Measurements from ENCODE around the gene CAMTA1. TPM values are rescaled to one million over a fixed set of nuclear protein-coding genes. Genes with fewer than 3 reads are reported as not detected.

Gene CAMTA1
- total and polyA plus RNA-seq, 9 of the 15 experiments (the other 6 are each of a cell fraction or from before 2014, with no cell fraction given): 43.9 to 161 (median 65.9) TPM

- H3K79me2 ChIP-seq (ENCODE audit: control insufficient read depth, insufficient read depth, low read length): no peaks in the 10 kb centered on the region
- no peak overlapping the region for H3K27ac ChIP-seq (ENCODE audit: extremely low read depth, low read depth, low read length)
- FAIRE-seq: no peak
- H3K9me1 ChIP-seq (ENCODE audit: control insufficient read depth, insufficient read depth, low read length): no peaks in the 10 kb centered on the region
- H3K9ac ChIP-seq (ENCODE audit: insufficient read depth in 1 of 2, low read depth in 2 of 2, low read length in 2 of 2): no peak overlapping the region; a peak in 1 of 4 replicates
- ChIA-PET POLR2A (interaction anchor here (0.7 to 1.0 kb wide), 3 partner anchors 9 to 87 kb away, joined by 3 to 4 read pairs (median 3); no protein-coding TSS in a partner anchor), CTCF (ENCODE audit: low intra/inter-chr PET ratio) (no interaction called here)
- TF ChIP-seq PTRF (tag; IDR thresholded peaks at IDR 0.05) (no peak), ARID1B (IDR thresholded peaks at IDR 0.05) (no peak), ZZZ3 (IDR thresholded peaks at IDR 0.05) (no peak), ATF2 (CRISPR knock-in tag; IDR thresholded peaks at IDR 0.05) (no peak), TCFL5 (CRISPR knock-in tag; conservative IDR thresholded peaks at IDR 0.05) (no peak), ZNF41 (CRISPR knock-in tag; conservative IDR thresholded peaks at IDR 0.05) (no peak), MAX (CRISPR knock-in tag; IDR thresholded peaks at IDR 0.05) (no peak), ZNF561 (CRISPR knock-in tag; conservative IDR thresholded peaks at IDR 0.05) (no peak), JUN (IDR thresholded peaks at IDR 0.05; ENCODE audit: borderline replicate concordance, low read depth, low read length) (no peak), JUN (CRISPR knock-in tag; IDR thresholded peaks at IDR 0.05; ENCODE audit: borderline replicate concordance) (no peak), ZNF133 (CRISPR knock-in tag; IDR thresholded peaks at IDR 0.05) (no peak), KAT8 (IDR thresholded peaks at IDR 0.05; ENCODE audit: low read depth) (no peak), SIN3B (IDR thresholded peaks at IDR 0.05; ENCODE audit: low read depth) (no peak), ZNF77 (CRISPR knock-in tag; IDR thresholded peaks at IDR 0.05) (no peak), RFX5 (IDR thresholded peaks at IDR 0.05; ENCODE audit: low read depth, low read length) (no peak)
- no peaks in the 10 kb centered on the region for H3K36me3 ChIP-seq (ENCODE audit: control insufficient read depth, insufficient read depth, low read length)
- H3K9me3 ChIP-seq (replicated peaks; ENCODE audit: control insufficient read depth, insufficient read depth, low read depth, low read length): no peaks in the 10 kb centered on the region
- WGBS (ENCODE audit: insufficient coverage, low coverage, missing lambda C conversion rate): 4% methylated on average over 18 of the region's 18 CpGs
- DNase-seq (ENCODE audit: extremely low read depth in 1 of 4, low spot score in 3 of 4): no peak
- H3K4me2 ChIP-seq (ENCODE audit: insufficient read depth, low read length): no peak overlapping the region
- no TSS peak for BruUV-seq (replicated peaks)
- peaks cover 0 to 7% of the 10 kb centered on the region in 2 experiments; a peak in 1 of 5 replicates for H3K4me1 ChIP-seq (replicated peaks in 1 of 2; ENCODE audit: control insufficient read depth in 2 of 2, insufficient read depth in 2 of 2, low read length in 2 of 2)
- H3K4me3 ChIP-seq: no peak overlapping the region
- intact Hi-C loops (cut with micrococcal nuclease): loop anchor here (10.0 kb wide), 1 partner anchor 186 kb away; no protein-coding TSS in a partner anchor
- no peak for ATAC-seq
- H3K27me3 ChIP-seq (ENCODE audit: control insufficient read depth in 2 of 2, insufficient read depth in 2 of 2, low read length in 2 of 2): peaks cover 53 to 94% of the 10 kb centered on the region in 2 experiments
- H2AFZ ChIP-seq (ENCODE audit: low read depth, low read length): no peak overlapping the region
- in situ Hi-C loops (cut with MboI): loop anchor here (10.0 kb wide), 1 partner anchor 416 kb away; no protein-coding TSS in a partner anchor
- H4K20me1 ChIP-seq (replicated peaks; ENCODE audit: control insufficient read depth, insufficient read depth, low read length): peaks cover 20% of the 10 kb centered on the region; the same call in 1 of the 2 replicates
These were observed 855.1 kb downstream of the CAMTA1 start for GRCh38 chr1:7640350-7640749.
